DND-41 (cell line): ENCODE measurements around the gene SAMD1.

Experiments
- CTCF ChIP-seq: IDR thresholded peaks from 2 replicates; pipeline ENCODE4 v1.5.1; 2012; ENCODE audit warnings: borderline replicate concordance, low read length, moderate library complexity, mild to moderate bottlenecking; ENCODE audit not compliant: poor library complexity, severe bottlenecking; ENCODE audit errors: extremely low read depth
- EZH2 ChIP-seq: IDR thresholded peaks from 3 replicates; pipeline ENCODE4 v1.6.1; 2012; ENCODE audit warnings: borderline replicate concordance, low read depth, mild to moderate bottlenecking, moderate library complexity, low read length, inconsistent platforms; ENCODE audit not compliant: severe bottlenecking

GRCh38 chr19:14054721-14055120 is 35.8 kb downstream of the SAMD1 start:
- TF ChIP-seq CTCF (no peak), EZH2 (no peak)
